ENCODE measurements around the gene SMYD3.
"Not testable (repeated sequence)": the region's sequence is repeated elsewhere in the genome, so short reads cannot be mapped to it uniquely, and the experiment has no call there.

Gene SMYD3

DNA sequence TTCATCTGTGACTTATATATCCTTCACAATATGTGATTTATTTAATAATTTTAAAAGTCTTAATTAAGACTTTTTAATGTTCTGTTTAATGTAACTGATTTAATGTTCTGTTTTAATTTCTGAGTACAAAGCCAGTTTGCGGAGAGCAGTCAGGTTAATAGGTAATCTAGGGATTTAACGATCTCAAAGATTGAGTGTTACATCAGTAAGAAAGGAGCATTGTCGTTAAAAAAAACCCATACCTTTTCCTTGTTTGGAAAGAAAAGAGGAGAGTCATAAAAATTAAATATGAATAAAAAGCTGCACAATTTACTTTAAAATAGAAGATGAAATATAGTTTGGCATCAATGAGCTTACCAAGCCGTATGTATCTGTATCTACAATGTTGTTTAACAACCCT lies 730.9 kb downstream of the SMYD3 start:
- no peak for DNase-seq

DNA sequence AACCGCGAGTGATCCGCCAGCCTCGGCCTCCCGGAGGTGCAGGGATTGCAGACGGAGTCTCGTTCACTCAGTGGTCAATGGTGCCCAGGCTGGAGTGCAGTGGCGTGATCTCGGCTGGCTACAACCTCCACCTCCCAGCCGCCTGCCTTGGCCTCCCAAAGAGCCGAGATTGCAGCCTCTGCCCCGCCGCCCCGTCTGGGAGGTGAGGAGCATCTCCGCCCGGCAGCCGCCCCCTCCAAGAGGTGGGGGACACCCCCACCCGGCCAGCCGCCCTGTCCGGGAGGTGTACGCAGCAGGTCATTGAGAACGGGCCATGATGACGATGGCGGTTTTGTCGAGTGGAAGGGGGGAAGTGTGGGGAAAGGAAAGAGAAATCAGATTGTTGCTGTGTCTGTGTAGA lies 732.1 kb downstream of the SMYD3 start:
- not testable (repeated sequence) for DNase-seq

DNA sequence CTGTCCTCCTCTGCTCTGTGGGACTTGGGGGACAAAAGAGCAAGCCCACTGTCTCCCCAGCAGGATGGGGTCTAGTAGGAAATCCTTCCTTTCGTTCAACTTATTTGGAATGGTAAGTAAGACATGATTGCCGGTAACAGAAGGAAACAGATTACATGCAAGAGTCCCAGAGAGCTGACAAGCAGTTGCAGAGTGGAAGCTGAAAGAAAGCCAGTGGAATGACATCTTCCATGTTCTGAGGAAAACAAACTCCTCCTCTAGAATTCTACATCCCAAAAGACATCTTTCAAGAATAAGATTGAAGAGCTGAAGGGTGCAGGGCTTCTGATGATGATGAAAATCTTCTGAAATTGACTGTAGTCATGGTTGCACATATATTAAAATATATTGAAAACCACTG lies 732.9 kb downstream of the SMYD3 start:
- no peak for DNase-seq

DNA sequence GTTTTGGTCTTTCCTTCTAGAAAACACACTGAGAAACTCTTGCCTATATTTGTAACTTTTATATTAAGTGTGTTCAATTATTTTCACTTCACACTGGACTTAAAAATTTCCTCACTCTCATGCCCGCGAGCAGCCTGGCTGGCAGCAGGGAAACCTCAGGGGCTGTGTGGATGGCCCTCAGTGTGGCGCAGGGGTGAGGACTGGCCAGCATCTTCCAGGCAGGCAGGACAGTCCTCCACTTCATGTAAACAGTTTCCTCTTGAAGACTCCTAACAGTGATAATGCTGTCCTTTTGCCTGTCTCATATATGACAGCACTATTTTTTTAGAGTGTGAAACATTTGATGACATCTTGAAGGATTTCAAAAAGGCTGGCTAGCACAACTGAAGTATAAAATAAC lies 733.7 kb downstream of the SMYD3 start:
- no peak for DNase-seq

DNA sequence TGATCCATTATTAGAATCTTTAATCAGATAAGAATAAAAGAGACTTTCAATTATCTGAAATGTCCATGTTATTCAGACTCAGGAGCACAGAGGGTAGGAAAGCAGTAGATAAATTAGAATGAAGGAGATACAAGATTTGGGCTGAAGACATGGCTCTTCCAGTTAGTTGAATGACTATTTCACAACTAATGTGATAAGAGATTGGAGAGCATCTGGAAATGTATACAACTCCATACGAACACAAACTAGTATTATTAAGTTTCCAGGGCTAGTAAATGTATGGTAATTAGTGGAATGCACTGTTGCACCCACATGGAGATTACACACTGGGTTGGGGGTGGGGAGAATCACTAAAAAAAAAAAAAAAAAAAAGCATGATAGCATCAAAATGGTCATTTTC lies 734.3 kb downstream of the SMYD3 start:
- no peak for DNase-seq

DNA sequence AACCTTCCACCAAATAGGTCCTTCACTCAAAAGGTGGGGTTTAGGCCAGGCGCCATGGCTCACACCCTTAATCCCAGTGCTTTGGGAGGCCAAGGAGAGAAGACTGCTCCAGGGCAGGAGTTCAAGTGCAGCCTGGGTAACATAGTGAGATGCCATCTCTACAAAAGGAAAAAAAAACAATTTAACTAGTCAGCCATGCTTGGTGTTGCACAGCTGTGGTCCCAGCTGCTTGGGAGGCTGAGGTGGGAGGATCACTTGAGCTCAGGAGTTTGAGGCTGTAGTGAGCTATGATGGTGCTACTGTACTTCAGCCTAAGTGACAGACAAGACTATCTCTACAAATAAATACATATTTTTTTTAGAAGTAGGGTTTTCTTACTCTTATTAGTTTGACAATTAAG lies 734.8 kb downstream of the SMYD3 start:
- DNase-seq = no peak

DNA sequence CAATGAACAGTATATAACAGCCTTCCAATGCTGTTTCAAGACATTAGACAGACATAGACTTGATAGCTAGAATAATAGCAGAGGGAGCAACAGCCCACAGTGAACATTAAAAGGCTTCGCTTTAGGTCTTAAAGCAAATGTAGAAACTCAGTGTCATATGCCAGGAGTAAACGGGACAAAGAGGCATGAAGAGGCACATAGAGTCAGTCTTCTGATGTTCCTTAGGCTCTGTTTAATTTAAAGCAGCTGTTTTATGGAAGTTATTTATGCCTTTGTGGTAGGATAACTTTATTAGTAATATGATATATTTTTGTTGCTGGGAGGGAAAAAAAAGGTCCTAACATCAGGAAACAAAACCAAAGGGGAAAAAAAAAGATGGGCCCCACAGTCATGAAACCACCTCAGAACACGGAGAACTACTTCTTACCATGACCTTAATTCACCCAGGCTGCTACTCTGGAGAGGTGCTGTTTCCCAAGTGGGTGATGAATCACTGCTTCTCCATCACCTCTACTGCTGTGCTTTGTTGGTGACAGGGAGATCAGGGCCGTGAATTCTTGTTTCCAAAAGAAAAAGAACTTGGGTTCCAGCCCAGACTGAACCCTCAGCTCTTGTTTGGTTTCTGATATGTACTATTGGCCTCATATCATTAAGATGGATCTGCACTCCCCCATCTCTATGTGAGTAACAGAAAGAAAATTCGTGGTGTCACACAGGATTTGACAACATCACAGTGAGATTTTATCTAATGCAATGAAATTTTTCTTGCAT lies 735.4 kb downstream of the SMYD3 start:
- DNase-seq = peak in 2 of 51 donors; percentile 4 to 19

DNA sequence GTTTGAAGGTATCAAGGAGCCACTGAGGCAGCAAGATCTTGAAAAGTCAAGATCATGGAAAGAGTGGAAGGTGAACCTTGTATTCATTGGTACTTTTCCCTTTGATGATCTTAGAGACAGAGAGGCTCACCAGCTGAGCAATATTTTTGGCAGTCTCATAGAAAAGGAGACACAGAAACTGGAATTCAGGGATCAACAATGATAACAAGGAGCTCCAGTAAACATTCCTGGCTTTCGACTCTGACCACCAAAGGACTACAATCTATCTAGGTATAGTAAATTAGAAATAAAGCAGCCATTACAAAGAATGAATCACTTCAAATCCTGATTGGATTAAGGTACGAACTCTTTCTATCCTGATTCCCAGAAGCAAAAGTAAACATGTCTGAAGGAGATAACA lies 736.9 kb downstream of the SMYD3 start:
- DNase-seq = no peak

DNA sequence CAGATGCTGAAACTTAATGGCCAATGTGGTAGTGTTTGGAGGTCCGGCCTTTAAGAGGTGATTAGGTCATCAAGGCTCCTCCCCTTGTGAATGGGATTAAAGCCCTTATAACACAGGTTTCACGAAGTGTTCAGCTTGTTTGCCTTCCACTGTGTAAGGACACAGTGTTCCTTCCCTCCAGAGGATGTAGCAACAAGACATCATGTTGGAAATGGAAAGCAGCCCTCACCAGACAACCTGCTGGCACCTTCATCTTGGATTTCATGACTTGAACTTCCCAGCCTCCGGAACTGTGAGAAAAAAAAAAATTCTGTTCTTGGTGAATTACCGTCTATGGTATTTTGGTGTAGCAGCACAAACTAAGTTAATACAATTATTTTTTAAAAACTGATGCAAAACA lies 738.5 kb downstream of the SMYD3 start:
- no peak for DNase-seq

DNA sequence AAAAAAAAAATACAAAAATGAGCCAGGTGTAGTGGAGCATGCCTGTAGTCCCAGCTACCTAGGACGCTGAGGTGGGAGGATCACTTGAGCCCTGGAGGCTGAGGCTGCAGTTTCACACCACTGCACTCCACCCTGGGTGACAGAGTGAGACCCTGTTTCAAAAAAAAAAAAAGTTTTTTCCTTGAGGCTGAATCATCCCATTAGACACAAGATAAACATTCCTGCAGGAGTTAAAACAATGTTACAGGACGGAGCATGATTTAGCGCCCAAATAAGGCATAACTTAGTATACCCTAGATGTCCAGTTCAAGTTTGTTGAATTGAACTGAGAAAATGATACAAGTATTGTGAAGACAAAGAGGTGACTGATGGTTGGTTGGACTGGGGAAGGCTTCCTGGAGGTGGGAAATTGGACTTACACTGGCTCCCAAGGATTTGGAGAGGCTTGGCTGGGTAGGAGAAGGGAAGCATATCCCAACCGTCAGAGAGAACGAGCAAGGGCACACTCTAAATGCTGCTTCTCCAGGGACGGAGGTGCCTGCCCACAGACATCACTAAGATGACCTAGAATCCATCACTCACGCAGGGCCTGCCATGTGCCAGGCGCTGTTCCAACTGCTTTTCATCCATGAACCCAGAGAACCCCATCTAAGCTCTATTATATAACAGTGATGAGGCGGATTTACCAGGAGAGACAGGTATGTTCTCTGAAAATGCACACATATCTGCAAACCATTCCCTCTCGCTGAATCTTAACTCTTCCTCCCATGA lies 741.7 kb downstream of the SMYD3 start:
- DNase-seq = no peak

DNA sequence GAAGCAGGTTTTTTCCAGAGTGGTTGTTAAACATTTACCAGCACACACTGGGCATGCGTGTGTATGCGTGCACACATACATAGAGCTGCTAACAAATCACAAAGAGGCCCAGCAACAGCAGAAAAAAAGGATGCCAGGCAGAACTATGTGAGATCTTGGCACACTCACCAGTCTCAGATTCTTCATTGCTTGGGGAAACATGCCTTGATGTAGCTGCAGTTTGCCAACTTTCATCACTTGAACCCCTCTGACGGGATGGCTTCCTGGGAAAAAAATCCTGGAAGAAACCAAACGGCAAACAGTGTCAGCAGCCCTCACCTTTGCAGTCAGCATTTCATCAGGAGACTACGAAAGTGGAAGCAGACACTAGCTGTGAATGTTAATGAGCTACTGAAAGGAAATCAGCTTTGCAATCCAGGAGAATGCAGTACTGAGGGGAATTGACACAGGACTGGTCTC lies 743.2 kb downstream of the SMYD3 start:
- DNase-seq = no peak

DNA sequence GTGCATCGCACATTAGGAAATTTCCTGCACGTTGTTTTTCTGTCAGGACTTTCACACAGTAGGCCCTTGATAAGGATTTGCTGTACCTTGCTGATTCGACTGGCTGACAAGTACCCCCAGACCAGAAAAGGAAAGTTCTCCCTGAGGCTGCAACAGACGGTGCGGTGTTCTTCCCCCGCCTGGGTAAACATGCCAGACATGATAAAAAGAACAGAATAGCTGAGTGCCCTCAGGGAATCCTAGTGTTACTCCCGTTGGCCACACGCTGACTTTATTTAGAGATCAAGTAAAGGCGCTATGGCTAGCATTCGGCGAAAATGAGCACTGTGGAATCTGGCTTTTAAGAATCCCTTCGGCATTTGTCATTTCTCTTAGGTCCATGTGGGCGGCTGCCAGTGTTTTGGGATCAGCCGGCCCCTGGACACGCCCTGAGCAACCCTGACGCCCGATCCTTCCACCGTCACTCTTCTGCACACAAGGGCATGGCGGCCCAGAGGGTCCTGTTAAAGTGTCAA lies 744.6 kb downstream of the SMYD3 start:
- DNase-seq = no peak

DNA sequence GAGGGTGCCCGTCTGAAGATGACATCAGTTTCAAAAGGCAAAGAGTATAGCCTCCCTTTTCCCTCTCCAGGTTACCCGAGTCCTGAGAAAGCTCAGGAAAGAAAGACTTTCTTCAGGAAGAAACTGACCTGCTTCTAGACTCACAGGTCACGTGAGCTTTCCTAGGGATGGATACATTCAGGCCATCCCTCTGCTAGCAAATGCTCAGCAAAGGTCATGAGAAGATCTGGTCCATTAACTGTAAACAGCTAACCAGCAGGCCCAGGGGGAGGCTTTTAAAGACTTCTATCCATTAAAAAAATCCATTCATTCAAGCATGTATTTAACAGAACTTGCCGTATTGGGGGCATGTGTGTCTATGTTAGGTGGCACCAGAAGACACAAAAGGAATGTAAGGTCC lies 746.8 kb downstream of the SMYD3 start:
- DNase-seq = no peak

DNA sequence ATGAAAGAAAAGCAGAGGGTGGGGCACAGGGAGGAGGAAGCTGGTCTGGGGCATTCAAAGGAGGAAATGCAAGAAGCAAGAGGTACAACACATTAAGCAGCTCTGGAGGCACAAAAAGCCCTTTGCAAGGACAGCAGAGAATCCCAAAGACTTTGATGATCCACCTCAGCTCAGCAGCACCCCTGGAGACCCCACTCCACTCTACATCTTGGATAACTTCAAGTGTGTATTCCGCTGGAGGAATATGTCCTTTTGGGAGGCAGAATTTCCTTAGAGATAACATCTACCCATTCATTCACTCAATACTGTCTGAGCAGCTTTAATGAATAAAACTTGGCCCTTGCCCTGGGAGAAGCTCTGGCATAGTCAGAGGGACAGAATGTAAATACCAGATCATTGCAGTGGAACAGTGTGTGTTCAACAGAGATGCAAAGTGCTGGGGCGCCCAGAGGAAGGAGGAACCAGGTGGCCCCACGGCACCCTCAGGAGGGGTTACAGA lies 752.6 kb downstream of the SMYD3 start:
- no peak for DNase-seq

DNA sequence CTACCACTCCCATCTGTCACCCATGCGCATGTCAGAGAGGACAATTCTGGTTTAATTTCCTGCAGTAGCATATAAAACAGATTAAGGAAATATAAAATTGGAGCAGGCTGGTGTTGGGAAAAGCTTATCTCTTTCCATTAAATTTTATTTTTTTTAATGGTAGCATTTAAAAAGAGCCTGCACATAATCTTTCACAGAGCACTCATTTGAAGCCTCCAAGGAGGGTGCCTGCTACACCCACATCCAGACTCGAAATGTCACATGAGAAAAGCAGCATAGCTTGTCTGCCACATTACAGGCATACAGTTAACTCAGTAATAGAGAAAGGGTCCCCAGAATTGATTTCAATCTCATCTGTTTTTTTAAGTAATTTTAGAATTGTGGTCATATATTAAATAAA lies 753.3 kb downstream of the SMYD3 start:
- DNase-seq = no peak

DNA sequence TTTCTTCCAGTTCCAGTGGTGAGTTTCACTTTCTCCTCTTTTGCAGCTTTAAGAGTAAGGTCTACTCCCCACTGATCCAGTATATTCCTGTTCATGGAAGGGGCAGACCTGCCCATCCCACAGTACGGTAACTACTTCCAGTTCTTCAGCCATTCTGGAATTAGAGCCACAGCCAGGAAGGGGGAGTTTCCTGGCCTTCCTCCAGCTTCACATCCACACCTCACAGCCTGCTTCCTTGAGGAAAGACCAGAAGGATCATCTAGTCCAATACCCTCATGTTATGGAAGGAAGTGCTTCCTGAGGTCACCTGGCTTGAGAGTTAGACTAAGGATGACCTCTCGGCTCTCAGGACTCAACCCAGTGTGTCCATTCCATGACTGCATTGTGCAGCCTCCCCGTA lies 754.5 kb downstream of the SMYD3 start:
- DNase-seq = no peak

DNA sequence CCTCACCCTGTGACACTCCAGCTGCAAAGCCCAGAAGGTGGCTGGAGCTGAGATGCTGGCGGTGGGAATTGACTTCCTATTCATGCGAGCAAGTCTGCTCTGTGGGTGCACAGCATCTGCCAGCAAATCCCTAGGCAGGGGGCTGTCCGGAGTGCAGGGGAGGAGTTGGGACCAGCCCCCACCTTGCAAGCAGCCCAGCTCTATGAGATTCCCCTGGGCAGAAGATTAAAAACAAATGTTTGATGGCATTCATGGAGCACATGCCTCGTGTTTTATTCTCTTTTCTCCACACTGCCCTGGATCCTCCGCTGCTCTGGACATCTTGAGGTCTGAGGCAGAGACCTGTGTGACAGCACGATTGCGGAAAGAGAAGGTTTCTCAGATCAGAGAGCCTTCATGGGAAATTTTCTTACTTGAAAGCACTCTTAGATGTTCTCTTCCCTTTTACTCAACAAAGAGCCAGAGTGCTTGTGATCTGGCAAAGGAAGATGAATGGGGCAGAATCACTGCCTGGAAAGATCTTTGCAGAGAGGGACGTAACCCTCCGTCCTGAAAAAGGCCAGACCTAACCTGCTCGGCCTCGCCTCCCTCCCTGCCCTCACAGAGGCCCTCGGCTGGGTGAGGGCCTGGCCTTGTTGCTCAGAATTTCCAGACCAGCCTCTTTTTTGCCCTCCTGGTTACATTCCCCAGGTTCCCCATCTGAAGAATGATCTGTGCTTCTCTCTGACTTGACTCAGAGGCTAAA lies 755.2 kb downstream of the SMYD3 start:
- no peak for DNase-seq

DNA sequence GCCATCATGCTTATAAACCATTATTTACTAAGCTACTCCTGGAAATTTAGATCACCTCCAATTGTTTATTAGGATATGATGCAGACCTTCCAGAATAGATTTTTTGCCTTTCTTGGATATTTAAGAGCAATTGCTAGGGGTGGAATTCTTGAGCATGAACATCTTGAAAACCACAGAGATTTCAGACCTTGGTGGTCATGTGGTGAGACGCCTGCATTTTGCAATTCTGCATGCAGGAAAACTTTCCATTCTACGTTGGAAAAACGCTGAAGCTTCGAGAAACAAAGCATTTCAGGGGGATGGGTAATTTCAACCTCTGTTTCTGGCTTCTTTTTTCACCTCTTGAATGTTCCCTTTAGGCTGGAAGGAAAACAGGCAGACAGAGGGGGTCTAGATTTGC lies 756.0 kb downstream of the SMYD3 start:
- no peak for DNase-seq

DNA sequence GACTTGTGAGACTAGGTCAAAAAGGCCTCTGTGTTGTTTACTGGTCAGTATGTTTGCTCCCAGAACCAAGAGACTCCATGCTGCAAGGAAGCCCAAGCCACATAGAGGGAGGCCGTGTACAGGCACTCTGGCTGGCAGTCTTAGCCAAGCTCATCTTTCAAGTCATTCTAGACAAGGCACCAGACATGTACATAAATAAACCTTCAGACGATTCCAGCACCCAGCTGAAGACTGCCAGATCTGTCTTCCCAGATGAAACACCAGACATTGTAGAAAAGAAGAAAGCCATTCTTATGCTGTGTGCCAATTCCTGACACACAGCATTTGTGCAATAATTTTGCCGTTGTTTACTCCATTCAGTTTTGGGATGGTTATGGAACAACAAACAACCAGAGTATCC lies 756.8 kb downstream of the SMYD3 start:
- DNase-seq = no peak

DNA sequence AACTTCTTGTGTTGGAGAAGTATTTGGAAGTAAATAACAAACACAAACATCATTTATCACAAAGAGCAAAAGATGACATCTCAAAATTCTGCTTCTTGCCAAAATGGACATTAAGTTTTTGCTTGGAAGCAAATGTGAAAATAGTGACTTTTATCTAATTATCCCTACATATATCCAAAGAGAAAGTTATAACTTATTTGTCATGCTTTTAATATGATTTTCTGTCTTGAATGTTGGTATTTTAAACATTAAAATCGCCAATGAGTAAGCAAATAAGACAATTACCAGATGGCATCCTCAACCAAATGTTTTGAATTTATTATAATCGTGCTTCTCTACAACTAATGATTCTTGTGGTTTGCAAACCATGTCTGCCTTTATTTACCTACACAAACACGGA lies 758.0 kb downstream of the SMYD3 start:
- DNase-seq = no peak

DNA sequence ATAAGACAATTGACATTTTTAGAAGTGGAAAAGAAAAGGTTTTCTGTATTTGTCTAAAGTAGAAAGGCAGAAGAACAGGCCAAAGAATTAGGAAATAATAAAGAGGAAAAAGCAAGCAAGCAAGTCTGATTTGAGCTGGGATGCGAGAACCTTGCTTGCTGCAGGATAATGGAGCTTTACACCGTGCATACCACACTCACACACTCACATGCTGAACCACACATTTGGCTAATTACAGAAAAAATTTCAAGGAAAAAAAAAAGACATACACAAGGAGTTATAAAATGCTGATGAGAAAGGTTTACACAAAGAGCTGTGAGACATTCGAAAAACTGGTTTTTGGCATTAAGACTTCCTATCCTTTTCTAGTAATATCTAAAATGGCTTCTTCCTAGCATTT lies 758.4 kb downstream of the SMYD3 start:
- DNase-seq = no peak

DNA sequence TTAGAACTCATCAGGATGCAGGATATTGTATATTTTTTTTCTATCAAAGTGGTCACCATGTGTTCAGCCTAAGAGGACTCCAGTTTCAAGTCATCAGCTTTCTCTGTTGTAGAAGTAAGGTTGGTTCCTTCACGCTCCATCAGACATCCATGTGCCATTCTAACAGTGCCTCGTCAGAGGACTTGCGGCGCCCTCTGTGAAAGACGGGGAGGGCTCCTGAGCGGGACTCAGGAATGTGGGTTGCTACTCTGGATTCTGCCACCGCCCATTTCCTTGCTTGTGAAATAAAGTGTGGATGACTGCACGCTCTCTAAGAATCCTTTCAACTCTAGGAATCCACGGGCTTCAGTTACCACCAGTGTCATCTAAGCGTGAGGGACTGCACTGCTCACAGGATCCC lies 758.8 kb downstream of the SMYD3 start:
- no peak for DNase-seq

All from hypothalamus (tissue), 51 donors.